H9 (cell line): ENCODE results near the gene ZNF607. TPM values are rescaled to one million over a fixed set of nuclear protein-coding genes. Genes with fewer than 3 reads are reported as not detected.

ENCODE experiments used
- DNase-seq: peaks from one replicate; pipeline ENCODE4 v3.0.0-alpha.2; 2017
- H2AFZ ChIP-seq: one replicate; pipeline ENCODE4 v1.6.1; 2013; ENCODE audit warnings: mild to moderate bottlenecking, low read length, control low read depth, moderate library complexity
- H2AK5ac ChIP-seq: 2 replicates; pipeline ENCODE4 v1.6.1; 2013; ENCODE audit warnings: low read length, control low read depth, mixed read lengths; ENCODE audit not compliant: insufficient read length
- H2BK120ac ChIP-seq: one replicate; pipeline ENCODE4 v1.6.1; 2013; ENCODE audit warnings: low read depth, mild to moderate bottlenecking, low read length, control low read depth, inconsistent platforms; ENCODE audit not compliant: poor library complexity, severe bottlenecking
- H2BK12ac ChIP-seq: 2 replicates; pipeline ENCODE4 v1.6.1; 2013; ENCODE audit warnings: low read length, control low read depth, mixed read lengths, low read depth; ENCODE audit not compliant: insufficient read length
- H2BK15ac ChIP-seq: 2 replicates; pipeline ENCODE4 v1.6.1; 2013; ENCODE audit warnings: low read depth, low read length, control low read depth
- H2BK20ac ChIP-seq: one replicate; pipeline ENCODE4 v1.6.1; 2013; ENCODE audit warnings: low read depth, mild to moderate bottlenecking, low read length, control low read depth, inconsistent platforms; ENCODE audit not compliant: poor library complexity, severe bottlenecking
- H2BK5ac ChIP-seq: 2 replicates; pipeline ENCODE4 v1.6.1; 2013; ENCODE audit warnings: low read length, control low read depth, mixed read lengths; ENCODE audit not compliant: insufficient read length
- H3K14ac ChIP-seq: 2 replicates; pipeline ENCODE4 v1.6.1; 2013; ENCODE audit warnings: low read length, control low read depth; ENCODE audit not compliant: insufficient read depth
- H3K18ac ChIP-seq: 2 replicates; pipeline ENCODE4 v1.6.1; 2013; ENCODE audit warnings: low read depth, mild to moderate bottlenecking, mixed read lengths, low read length, control low read depth; ENCODE audit not compliant: insufficient read length
- H3K23ac ChIP-seq: 2 replicates; pipeline ENCODE4 v1.6.1; 2013; ENCODE audit warnings: low read length, control low read depth, mixed read lengths, low read depth; ENCODE audit not compliant: insufficient read length
- H3K23me2 ChIP-seq: 2 replicates; pipeline ENCODE4 v1.6.1; 2013; ENCODE audit warnings: low read depth, mild to moderate bottlenecking, mixed read lengths, low read length, control low read depth; ENCODE audit not compliant: insufficient read length, poor library complexity, severe bottlenecking
- H3K27ac ChIP-seq: 2 replicates; pipeline ENCODE4 v1.5.1; 2013; ENCODE audit warnings: low read length, control low read depth, mixed read lengths, low read depth; ENCODE audit not compliant: insufficient read length
- H3K27me3 ChIP-seq: 2 replicates; pipeline ENCODE4 v1.6.1; 2013; ENCODE audit warnings: low read length, control low read depth, inconsistent platforms; ENCODE audit not compliant: insufficient read depth
- H3K4ac ChIP-seq: 2 replicates; pipeline ENCODE4 v1.6.1; 2013; ENCODE audit warnings: low read depth, mild to moderate bottlenecking, control low read depth, inconsistent platforms, low read length, moderate library complexity
- H3K4me1 ChIP-seq: 2 replicates; pipeline ENCODE4 v1.6.1; 2013; ENCODE audit warnings: low read length, control low read depth, inconsistent platforms; ENCODE audit not compliant: insufficient read depth
- H3K4me2 ChIP-seq: 2 replicates; pipeline ENCODE4 v1.6.1; 2013; ENCODE audit warnings: low read length, control low read depth, mixed read lengths; ENCODE audit not compliant: insufficient read length, insufficient read depth
- H3K56ac ChIP-seq: 2 replicates; pipeline ENCODE4 v1.6.1; 2013; ENCODE audit warnings: low read depth, mild to moderate bottlenecking, mixed read lengths, low read length, control low read depth; ENCODE audit not compliant: insufficient read length
- H3K79me1 ChIP-seq: 2 replicates; pipeline ENCODE4 v1.6.1; 2013; ENCODE audit warnings: low read depth, mild to moderate bottlenecking, moderate library complexity, low read length, control low read depth, inconsistent platforms; ENCODE audit not compliant: insufficient read depth, poor library complexity, severe bottlenecking
- H3K79me2 ChIP-seq: 2 replicates; pipeline ENCODE4 v1.6.1; 2013; ENCODE audit warnings: low read length, control low read depth, inconsistent platforms; ENCODE audit not compliant: insufficient read depth
- H3K9ac ChIP-seq: 2 replicates; pipeline ENCODE4 v1.6.1; 2013; ENCODE audit warnings: low read length, control low read depth, mixed read lengths; ENCODE audit not compliant: insufficient read length; ENCODE audit errors: extremely low read depth
- H3K9me3 ChIP-seq: one replicate; pipeline ENCODE4 v1.6.1; 2013; ENCODE audit warnings: low read depth, low read length, inconsistent platforms; ENCODE audit not compliant: control insufficient read depth
- H3T11ph ChIP-seq: one replicate; pipeline ENCODE4 v1.6.1; 2013; ENCODE audit warnings: mild to moderate bottlenecking, low read length, control low read depth, inconsistent platforms
- H4K20me1 ChIP-seq: one replicate; pipeline ENCODE4 v1.6.1; 2013; ENCODE audit not compliant: control insufficient read depth, insufficient read length, insufficient read depth
- H4K5ac ChIP-seq: 2 replicates; pipeline ENCODE4 v1.6.1; 2013; ENCODE audit warnings: low read depth, mild to moderate bottlenecking, mixed read lengths, low read length, control low read depth; ENCODE audit not compliant: insufficient read length
- H4K8ac ChIP-seq: replicated peaks from 2 replicates; pipeline ENCODE4 v1.6.1; 2013; ENCODE audit warnings: low read length, control low read depth, mixed read lengths, low read depth; ENCODE audit not compliant: insufficient read length
- H4K91ac ChIP-seq: 2 replicates; pipeline ENCODE4 v1.6.1; 2013; ENCODE audit warnings: low read depth, mild to moderate bottlenecking, moderate library complexity, mixed read lengths, low read length, control low read depth; ENCODE audit not compliant: insufficient read length
- H3K27ac Mint-ChIP-seq, 3 experiments: 2 replicates in 2 of 3; 3 replicates in 1 of 3; pipeline ENCODE4 v1.8.0; 2020 to 2021; ENCODE audit warnings: mixed read lengths in 3 of 3, mild to moderate bottlenecking in 1 of 3, moderate library complexity in 1 of 3
- H3K27me3 Mint-ChIP-seq: 2 replicates; pipeline ENCODE4 v1.8.0; 2021; ENCODE audit warnings: low read depth, mild to moderate bottlenecking, moderate library complexity, mixed read lengths
- H3K36me3 Mint-ChIP-seq, 3 experiments: 2 replicates in 2 of 3; 3 replicates in 1 of 3; pipeline ENCODE4 v1.8.0; 2020 to 2021; ENCODE audit warnings: low read depth in 3 of 3, mixed read lengths in 3 of 3; ENCODE audit not compliant: insufficient read depth in 1 of 3
- H3K4me1 Mint-ChIP-seq, 2 experiments: 2 replicates each; pipeline ENCODE4 v1.8.0; 2020; ENCODE audit warnings: mixed read lengths in 2 of 2
- H3K4me3 Mint-ChIP-seq, 2 experiments: 2 replicates in 1 of 2; 3 replicates in 1 of 2; pipeline ENCODE4 v1.8.0; 2020 to 2021; ENCODE audit warnings: mild to moderate bottlenecking in 2 of 2, mixed read lengths in 2 of 2, moderate library complexity in 1 of 2
- H3K9me3 Mint-ChIP-seq, 2 experiments: 2 replicates in 1 of 2; 3 replicates in 1 of 2; pipeline ENCODE4 v1.8.0; 2020; ENCODE audit warnings: mild to moderate bottlenecking in 2 of 2, mixed read lengths in 2 of 2, moderate library complexity in 1 of 2
- CTCF ChIP-seq: fragments of 200-600 bp; sonication (generic); conservative IDR thresholded peaks from 3 replicates; pipeline ENCODE4 v1.8.0; 2021; ENCODE audit warnings: antibody characterized with exemption, mild to moderate bottlenecking
- WGBS: extraction: QIAGEN DNeasy Blood & Tissue Kit; methylation state at CpG from one replicate; pipeline ENCODE4 v1.1.7; 2013; ENCODE audit warnings: missing lambda C conversion rate, low lambda C conversion rate, mixed read lengths; ENCODE audit not compliant: insufficient read length; ENCODE audit errors: extremely low coverage; 5-methylcytosine and 5-hydroxymethylcytosine counted together
- total RNA-seq: library from RNA; stranded (reverse); gene quantifications from 2 replicates; pipeline ENCODE4 v1.2.1, GENCODE V29; 2021

ZNF607 gene
- total RNA-seq, 1 experiment from 2014 or later = 27.5 TPM

DNA sequence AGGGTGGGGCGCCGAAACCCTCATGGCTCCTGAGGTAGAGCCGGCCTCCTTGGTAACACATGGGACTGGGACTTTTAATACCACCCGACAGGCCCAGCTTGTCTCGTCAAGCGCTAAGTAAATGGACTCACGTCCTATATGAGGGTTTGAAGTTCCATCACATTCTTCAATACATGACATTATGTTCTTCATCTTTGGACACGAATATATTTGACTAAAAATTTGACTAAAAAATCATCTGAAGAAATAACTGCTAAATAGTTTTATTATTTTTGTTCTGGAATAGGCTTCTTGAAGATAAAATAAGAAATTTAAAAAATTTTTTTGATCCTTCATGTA is 335 bp upstream of the ZNF607 start:
- Histone ChIP-seq H3K23ac (no peak overlapping the region), H3K4me1 (peaks cover 8% of the 10 kb centered on the region; the same call in 1 of the 2 replicates), H3K14ac (no peak overlapping the region), H4K8ac (no peak overlapping the region), H3K18ac (no peak overlapping the region), H4K91ac (no peak overlapping the region), H4K20me1 (no peaks in the 10 kb centered on the region), H3K4ac (no peak overlapping the region), H2BK20ac (no peak overlapping the region), H3K9ac (no peak overlapping the region), H3K9me3 (no peaks in the 10 kb centered on the region), H2BK15ac (no peak overlapping the region), H2BK12ac (no peak overlapping the region), H3T11ph (no peak overlapping the region), H2AFZ (no peak overlapping the region), H3K27ac (no peak overlapping the region), H4K5ac (no peak overlapping the region), H3K56ac (no peak overlapping the region), H2BK120ac (no peak overlapping the region), H2AK5ac (no peak overlapping the region), H3K79me1 (no peaks in the 10 kb centered on the region), H3K4me2 (peak overlapping the region; percentile 64), H3K23me2 (peaks cover 5% of the 10 kb centered on the region), H3K27me3 (no peaks in the 10 kb centered on the region), H2BK5ac (no peak overlapping the region), H3K79me2 (0 out of 2 replicates have a peak, but pooled peaks cover 1% of the 10 kb centered on the region)
- TF ChIP-seq CTCF = no peak
- H3K4me1 Mint-ChIP-seq = peaks cover 27 to 29% of the 10 kb centered on the region in 2 experiments
- peaks cover 2 to 7% (median 6%) of the 10 kb centered on the region in 3 experiments; a peak in 4 of 7 replicates for H3K36me3 Mint-ChIP-seq
- WGBS = no CpG with 5 or more reads among the region's 8 CpGs
- H3K9me3 Mint-ChIP-seq = no peaks in the 10 kb centered on the region
- peak overlapping the region in 1 of 3 experiments; percentile 95; a peak in 1 of 7 replicates for H3K27ac Mint-ChIP-seq
- DNase-seq = no peak
- H3K27me3 Mint-ChIP-seq = no peaks in the 10 kb centered on the region; the same call in 1 of the 2 replicates
- peak overlapping the region; percentile 97 to 98 for H3K4me3 Mint-ChIP-seq
